K562 treated with DMSO at 1 percent for 48 hours (cell line): ENCODE data around the gene SLC4A3. TPM values are rescaled to one million over a fixed set of nuclear protein-coding genes. Genes with fewer than 3 reads are reported as not detected.

Experiments
- total RNA-seq: library from RNA; unstranded; fragments of 300-600 nt; gene quantifications from 2 replicates; pipeline ENCODE4 v1.2.3, GENCODE V29; 2022; ENCODE audit warnings: low replicate concordance; ENCODE audit errors: extremely low read depth

Gene SLC4A3
- not detected in 2 replicates for total RNA-seq

DNA sequence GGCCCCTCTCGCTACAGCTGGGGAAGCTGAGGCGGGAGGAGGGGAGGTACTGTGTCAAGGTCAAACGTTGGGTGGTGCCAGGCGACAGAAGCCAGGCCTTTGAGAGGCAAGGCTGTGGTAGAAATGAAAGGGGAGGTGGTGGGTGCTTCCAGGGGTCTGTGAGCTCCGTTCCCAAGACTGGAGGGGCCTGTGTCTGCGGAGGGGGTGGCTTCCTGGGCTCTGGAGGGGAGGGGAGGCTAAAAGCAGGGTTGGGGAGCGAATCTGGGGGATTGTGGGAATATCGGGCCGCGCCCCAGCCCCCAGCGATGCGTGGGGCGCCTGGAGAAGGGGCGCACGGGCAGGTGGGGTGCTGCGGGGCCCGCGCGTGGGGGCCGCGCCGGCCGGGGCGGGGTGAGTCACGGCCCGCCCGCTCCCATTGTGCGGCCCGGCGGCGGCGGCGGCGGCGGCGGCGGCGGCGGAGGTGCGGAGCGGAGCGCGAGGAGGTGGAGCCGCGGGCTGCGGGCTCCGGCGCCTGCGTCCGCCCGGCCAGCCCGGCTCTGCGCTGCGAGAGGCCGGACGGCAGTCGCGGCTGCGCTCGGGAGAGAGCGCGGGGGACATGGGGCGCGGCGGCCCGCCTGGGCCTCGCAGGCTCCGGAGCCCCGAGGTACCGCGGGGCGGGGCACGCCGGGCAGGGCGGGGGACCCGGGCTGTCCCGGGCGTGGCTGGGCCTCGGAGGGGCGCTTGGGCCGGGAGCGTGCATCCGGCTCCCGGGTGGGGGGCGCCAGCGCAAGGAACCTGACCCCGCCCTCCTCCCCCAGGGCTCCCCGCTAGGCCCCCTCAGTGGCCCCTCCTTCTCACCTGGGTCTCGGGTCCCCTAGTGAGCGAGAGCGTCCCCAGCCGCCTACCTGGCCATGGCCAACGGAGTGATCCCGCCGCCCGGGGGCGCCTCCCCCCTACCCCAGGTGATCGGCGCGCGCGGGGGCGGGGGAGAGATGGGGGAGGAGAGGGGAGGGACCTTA lies at the start of gene SLC4A3:
SLC4A3 (plus strand) TSS at position 528 of the 998 bp plus-strand sequence; CDS start at position 891, 363 bp downstream.

DNA sequence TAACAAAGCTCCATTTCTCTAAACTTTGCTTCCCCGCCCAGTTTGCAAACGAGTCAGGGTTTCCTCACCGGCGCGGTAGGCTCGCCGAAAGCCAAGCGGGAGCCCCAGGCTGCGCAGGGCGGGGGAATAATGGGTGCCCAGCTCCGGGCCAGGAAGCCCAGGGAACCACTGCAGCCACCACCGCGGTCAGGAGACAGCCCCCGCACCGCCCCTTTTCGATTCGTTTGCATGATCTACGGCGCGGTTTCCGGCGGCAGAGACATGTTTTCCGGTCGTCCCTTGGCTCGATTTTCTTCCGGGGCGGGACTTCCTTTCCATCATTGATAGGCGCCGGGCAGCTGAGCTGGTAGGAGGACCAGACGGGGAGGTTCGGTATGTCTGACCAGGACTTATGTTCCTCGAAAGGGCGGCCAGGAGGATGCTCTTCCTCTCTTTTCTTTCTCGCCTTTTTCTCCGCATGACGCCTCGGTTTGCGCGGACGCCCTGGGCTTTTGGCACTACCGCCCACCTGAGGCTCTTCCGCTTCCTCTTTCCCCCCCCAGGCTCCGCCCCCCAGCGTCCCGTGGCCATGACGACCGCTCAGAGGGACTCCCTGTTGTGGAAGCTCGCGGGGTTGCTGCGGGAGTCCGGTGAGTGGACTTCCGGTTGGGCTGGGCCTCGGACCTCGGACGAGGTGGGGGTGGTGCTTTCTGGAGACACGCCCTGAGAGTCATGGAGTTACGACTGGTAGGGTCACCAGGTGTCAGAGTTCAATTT lies 29.7 kb upstream of the SLC4A3 start, which contains the start of gene STK11IP:
STK11IP (plus strand) TSS at position 306 of the 756 bp plus-strand sequence; CDS start at position 569, 263 bp downstream.

Other genes starting within 250 kb of the SLC4A3 start
- gene DNPEP, start 239.7 kb upstream of the SLC4A3 start, total RNA-seq, result not detected in 2 replicates
- not detected in 2 replicates for gene DES, start 209.3 kb upstream of the SLC4A3 start, total RNA-seq
- gene SPEG, start 192.8 kb upstream of the SLC4A3 start, total RNA-seq, result not detected in 2 replicates
- 259 TPM in 1 of 2 replicates, not detected in the other for gene GMPPA, start 128.7 kb upstream of the SLC4A3 start, total RNA-seq
- gene ASIC4, start 113.1 kb upstream of the SLC4A3 start, total RNA-seq, result not detected in 2 replicates
- gene CHPF, start 83.8 kb upstream of the SLC4A3 start, total RNA-seq, result 168 TPM in 1 of 2 replicates, not detected in the other
- not detected in 2 replicates for gene TMEM198, start 83.6 kb upstream of the SLC4A3 start, total RNA-seq
- gene OBSL1, start 56.1 kb upstream of the SLC4A3 start, total RNA-seq, result not detected in 2 replicates
- gene INHA, start 55.3 kb upstream of the SLC4A3 start, total RNA-seq, result not detected in 2 replicates
- gene STK11IP, start 29.8 kb upstream of the SLC4A3 start, total RNA-seq, result not detected in 2 replicates